Measurements from ENCODE around the gene MVB12A. TPM values are rescaled to one million over a fixed set of nuclear protein-coding genes. Genes with fewer than 3 reads are reported as not detected.

Gene MVB12A
- total and polyA plus RNA-seq, 2 of the 8 experiments (the other 6 are each of a cell fraction or from before 2014, with no cell fraction given), result 37.9 to 76.6 TPM

- TF ChIP-seq CHD7 (IDR thresholded peaks at IDR 0.05; ENCODE audit: insufficient replicate concordance, low read length), result no peak
- no peak for TF ChIP-seq E2F6 (IDR thresholded peaks at IDR 0.05)
- no peak for TF ChIP-seq ASH2L (IDR thresholded peaks at IDR 0.05; ENCODE audit: low read length)
- TF ChIP-seq SP1 (IDR thresholded peaks at IDR 0.05; ENCODE audit: low read depth, low read length), result peak; percentile 7; the same call in 1 of the 2 replicates
- TF ChIP-seq POLR2A (IDR thresholded peaks at IDR 0.05; ENCODE audit: control extremely low read depth in 1 of 2, low read depth in 2 of 2, low read length in 2 of 2), result no peak
- TF ChIP-seq RNF2 (IDR thresholded peaks at IDR 0.05; ENCODE audit: borderline replicate concordance, low read depth, low read length, missing control alignments, poor library complexity, severe bottlenecking), result no peak
- no peak for TF ChIP-seq PHF8 (conservative IDR thresholded peaks at IDR 0.05; ENCODE audit: low read depth, low read length)
- no peak for TF ChIP-seq SIRT6 (IDR thresholded peaks at IDR 0.05; ENCODE audit: low read length)
- TF ChIP-seq JUN (IDR thresholded peaks at IDR 0.05; ENCODE audit: low read depth, low read length), result no peak
- peak; percentile 87 for TF ChIP-seq SAP30 (IDR thresholded peaks at IDR 0.05; ENCODE audit: insufficient read depth, insufficient replicate concordance, low read length)
- 0 out of 2 replicates have a peak, but pooled peaks have one; percentile 19 for TF ChIP-seq CREB1 (IDR thresholded peaks at IDR 0.05)
Measured at GRCh38 chr19:17469481-17470067, 49.7 kb downstream of the MVB12A start (continued).
